Activated B cell treated with CpG ODN at 0.5 μM for 24 hours (primary cell): ENCODE results near the gene SUCLG1. TPM values are rescaled to one million over a fixed set of nuclear protein-coding genes. Genes with fewer than 3 reads are reported as not detected.

Source experiments
- ATAC-seq: fragments of 200-7000 bp; cut with Tn5 transposase; one replicate; pipeline ENCODE4 v1.10.0; 2021; ENCODE audit warnings: low read depth, mild to moderate bottlenecking, moderate library complexity
- CTCF ChIA-PET: fragments of 350-600 bp; sonication (Branson Sonifier 250); formaldehyde crosslinking; loops from one replicate; lab custom pipeline; 2021; ENCODE audit warnings: antibody characterized with exemption; lab: Charles Lee
- POLR2A ChIA-PET: fragments of 350-600 bp; sonication (Branson Sonifier 250); formaldehyde crosslinking; loops from one replicate; lab custom pipeline; 2021; ENCODE audit warnings: antibody characterized with exemption; lab: Charles Lee
- DNase-seq: peaks from one replicate; pipeline ENCODE4 v3.0.0; 2022
- H3K27ac Mint-ChIP-seq: one replicate; pipeline ENCODE4 v1.8.0; 2020; ENCODE audit warnings: mixed read lengths
- H3K27me3 Mint-ChIP-seq: one replicate; pipeline ENCODE4 v1.8.0; 2021; ENCODE audit warnings: mixed read lengths
- H3K36me3 Mint-ChIP-seq: one replicate; pipeline ENCODE4 v1.8.0; 2021; ENCODE audit warnings: low read depth, mixed read lengths
- H3K4me1 Mint-ChIP-seq: one replicate; pipeline ENCODE4 v1.8.0; 2021; ENCODE audit warnings: mixed read lengths
- H3K4me3 Mint-ChIP-seq: one replicate; pipeline ENCODE4 v1.8.0; 2020; ENCODE audit warnings: mild to moderate bottlenecking, mixed read lengths
- H3K9me3 Mint-ChIP-seq: one replicate; pipeline ENCODE4 v1.8.0; 2020; ENCODE audit warnings: mixed read lengths
- intact Hi-C: fragments of 100-400 bp; cut with micrococcal nuclease; formaldehyde crosslinking; loops from one replicate; pipeline ENCODE4 v1.15.1; 2024
- total RNA-seq: library from RNA; stranded (reverse); gene quantifications from 2 replicates; pipeline ENCODE4 v1.2.3, GENCODE V29; 2022
- TF ChIP-seq, protein P1 (sequence below): fragments of 200-600 bp; IDR thresholded peaks from one replicate; pipeline ENCODE4 v1.8.0; 2022; ENCODE audit warnings: antibody characterized with exemption, mild to moderate bottlenecking

SUCLG1 gene
- total RNA-seq, 1 donor from 2014 or later: 45.9 TPM

DNA sequence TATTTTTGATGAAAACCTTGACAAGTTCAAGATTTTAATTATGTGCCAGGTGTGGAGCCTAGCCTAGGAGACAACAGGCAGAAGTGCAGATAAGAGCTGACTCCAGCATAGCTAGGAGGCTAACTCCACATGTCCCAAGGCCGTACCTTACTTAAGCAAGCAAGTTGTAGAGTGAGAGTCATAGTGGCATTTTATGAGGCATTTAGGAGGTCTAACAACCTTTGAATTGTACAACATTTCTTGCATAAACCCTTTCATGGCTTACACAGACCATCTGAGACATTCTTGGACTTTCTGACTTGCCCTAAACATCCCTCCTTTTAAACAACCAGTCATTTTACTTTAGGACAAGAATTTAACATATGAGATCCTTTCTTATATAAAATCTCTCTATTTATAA, 8.3 kb upstream of the SUCLG1 start:
- DNase-seq (no peak), ATAC-seq (no peak)
- CTCF ChIA-PET: no interaction called here
- TF ChIP-seq, protein P1, sequence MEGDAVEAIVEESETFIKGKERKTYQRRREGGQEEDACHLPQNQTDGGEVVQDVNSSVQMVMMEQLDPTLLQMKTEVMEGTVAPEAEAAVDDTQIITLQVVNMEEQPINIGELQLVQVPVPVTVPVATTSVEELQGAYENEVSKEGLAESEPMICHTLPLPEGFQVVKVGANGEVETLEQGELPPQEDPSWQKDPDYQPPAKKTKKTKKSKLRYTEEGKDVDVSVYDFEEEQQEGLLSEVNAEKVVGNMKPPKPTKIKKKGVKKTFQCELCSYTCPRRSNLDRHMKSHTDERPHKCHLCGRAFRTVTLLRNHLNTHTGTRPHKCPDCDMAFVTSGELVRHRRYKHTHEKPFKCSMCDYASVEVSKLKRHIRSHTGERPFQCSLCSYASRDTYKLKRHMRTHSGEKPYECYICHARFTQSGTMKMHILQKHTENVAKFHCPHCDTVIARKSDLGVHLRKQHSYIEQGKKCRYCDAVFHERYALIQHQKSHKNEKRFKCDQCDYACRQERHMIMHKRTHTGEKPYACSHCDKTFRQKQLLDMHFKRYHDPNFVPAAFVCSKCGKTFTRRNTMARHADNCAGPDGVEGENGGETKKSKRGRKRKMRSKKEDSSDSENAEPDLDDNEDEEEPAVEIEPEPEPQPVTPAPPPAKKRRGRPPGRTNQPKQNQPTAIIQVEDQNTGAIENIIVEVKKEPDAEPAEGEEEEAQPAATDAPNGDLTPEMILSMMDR: no peak
- Mint-ChIP-seq H3K27ac (no peak overlapping the region), H3K9me3 (peaks cover 7% of the 10 kb centered on the region), H3K4me1 (no peaks in the 10 kb centered on the region), H3K36me3 (peaks cover 7% of the 10 kb centered on the region), H3K4me3 (no peak overlapping the region), H3K27me3 (no peaks in the 10 kb centered on the region)
- POLR2A ChIA-PET: no interaction called here
- intact Hi-C loops: no loop called here

DNA sequence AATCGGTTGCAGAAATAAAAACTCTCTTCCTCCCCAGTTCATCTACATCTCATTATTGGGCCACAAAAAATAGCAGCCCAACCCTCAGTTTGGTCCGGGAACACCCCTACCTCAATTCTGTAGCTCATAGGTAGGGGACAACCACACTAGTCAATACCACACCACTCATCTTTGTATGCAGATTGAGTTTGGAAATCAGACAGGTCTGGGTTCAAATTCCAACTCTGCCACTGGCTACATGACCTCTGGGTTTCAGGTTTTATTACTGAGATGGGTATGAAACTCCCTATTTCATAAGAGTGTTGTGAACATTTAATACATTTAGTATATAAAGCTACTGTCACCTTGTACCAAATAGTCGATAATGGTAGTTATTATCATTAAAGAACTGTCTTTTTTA, 2.2 kb upstream of the SUCLG1 start:
- ATAC-seq (no peak), DNase-seq (no peak)
- peak overlapping the region; percentile 51 for H3K4me3 Mint-ChIP-seq
- H3K9me3 Mint-ChIP-seq: peaks cover 2% of the 10 kb centered on the region
- ChIA-PET POLR2A (interaction anchor here (1.0 kb wide), 1 partner anchor 402 kb away, joined by 3 read pairs; no protein-coding TSS in a partner anchor), CTCF (no interaction called here)
- H3K27ac Mint-ChIP-seq: no peak overlapping the region
- intact Hi-C loops: no loop called here
- no peaks in the 10 kb centered on the region for H3K27me3 Mint-ChIP-seq
- peaks cover 9% of the 10 kb centered on the region for H3K36me3 Mint-ChIP-seq
- TF ChIP-seq, protein P1: no peak
- H3K4me1 Mint-ChIP-seq: peaks cover 30% of the 10 kb centered on the region

DNA sequence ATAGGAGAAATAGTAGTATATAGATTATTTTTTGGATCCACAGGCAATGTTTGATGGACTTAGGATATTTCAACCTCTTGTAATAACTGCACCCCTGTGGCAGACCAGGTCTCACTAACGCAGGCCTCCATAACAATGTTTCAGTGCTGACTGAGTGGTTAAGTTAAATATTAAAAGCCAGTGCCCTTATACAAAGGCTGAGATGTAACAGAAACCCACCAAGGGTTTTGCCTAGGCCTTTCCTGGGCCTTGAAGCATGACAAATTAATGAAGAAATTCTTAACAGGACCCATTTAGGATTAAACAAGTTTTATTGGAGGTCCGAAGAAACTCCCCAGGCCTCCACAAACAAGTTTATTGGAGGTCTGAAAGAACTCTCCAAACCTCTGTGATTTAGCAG, 1.6 kb upstream of the SUCLG1 start:
- intact Hi-C loops: no loop called here
- Mint-ChIP-seq H3K4me1 (peaks cover 33% of the 10 kb centered on the region), H3K4me3 (no peak overlapping the region), H3K36me3 (peaks cover 9% of the 10 kb centered on the region), H3K27me3 (no peaks in the 10 kb centered on the region), H3K27ac (no peak overlapping the region), H3K9me3 (peaks cover 2% of the 10 kb centered on the region)
- no peak for ATAC-seq
- CTCF ChIA-PET: no interaction called here
- TF ChIP-seq, protein P1: no peak
- no peak for DNase-seq
- POLR2A ChIA-PET: no interaction called here

DNA sequence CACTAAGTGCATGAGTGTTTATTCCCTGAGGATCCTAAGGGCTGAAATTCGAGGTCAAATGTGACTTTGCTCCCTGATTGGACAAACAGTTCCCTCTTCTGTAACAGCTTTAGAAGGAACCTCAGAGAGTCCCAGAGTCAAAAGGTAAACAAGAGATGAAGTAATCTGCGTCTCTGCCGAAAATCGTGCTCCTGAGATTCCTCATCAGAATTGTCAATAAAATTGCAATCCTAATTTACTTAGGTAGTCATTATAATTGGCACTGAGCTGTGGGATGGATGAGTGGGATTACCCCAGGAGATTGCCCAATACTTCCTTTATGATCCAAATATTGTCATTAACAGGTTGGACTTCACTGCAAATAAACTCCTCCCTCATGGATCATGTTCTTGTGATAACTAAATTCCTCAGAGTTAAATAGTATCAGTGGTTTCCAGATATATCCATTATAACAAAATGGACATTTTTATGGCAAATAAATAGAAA, 907 bp upstream of the SUCLG1 start:
- Mint-ChIP-seq H3K4me3 (peak overlapping the region; percentile 93), H3K36me3 (peaks cover 9% of the 10 kb centered on the region), H3K27me3 (no peaks in the 10 kb centered on the region), H3K9me3 (no peaks in the 10 kb centered on the region), H3K27ac (peak overlapping the region; percentile 98), H3K4me1 (peaks cover 33% of the 10 kb centered on the region)
- DNase-seq (no peak), ATAC-seq (no peak)
- ChIA-PET CTCF (interaction anchor here (1.2 kb wide), 1 partner anchor 466 kb away, joined by 5 read pairs; no protein-coding TSS in a partner anchor), POLR2A (interaction anchor here (0.8 to 1.6 kb wide), 2 partner anchors 446 to 480 kb away, joined by 3 to 7 read pairs; partner anchors contain the start of gene TMSB10)
- intact Hi-C loops: loop anchor here (1.0 to 2.0 kb wide), 3 partner anchors 57 to 959 kb away; partner anchors contain the start of genes DNAH6, SH2D6 and TGOLN2
- TF ChIP-seq, protein P1: no peak

DNA sequence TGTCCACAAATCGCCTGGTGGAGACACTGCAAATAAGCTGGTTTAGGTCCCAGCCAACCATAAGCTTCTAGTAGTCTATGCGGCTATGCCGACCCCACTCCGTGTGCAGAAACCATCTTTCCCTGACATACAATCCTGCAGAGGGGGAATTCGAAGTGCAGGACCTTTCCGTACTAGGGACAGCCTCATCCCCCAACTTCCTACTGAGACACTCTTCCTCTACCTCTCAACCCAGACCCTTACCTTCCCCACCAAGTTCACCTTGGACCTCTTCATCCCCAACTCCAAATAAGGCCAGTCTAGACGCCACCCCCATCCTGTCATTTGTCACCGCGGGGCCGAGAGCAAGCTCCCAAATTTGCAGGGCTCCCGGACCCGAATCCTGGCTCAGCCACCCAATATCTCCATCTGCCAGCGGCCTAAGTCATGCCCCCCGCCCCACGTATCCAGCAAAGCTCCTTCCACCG, 496 bp downstream of the SUCLG1 start:
- POLR2A ChIA-PET: interaction anchor here (1.6 kb wide), 1 partner anchor 448 kb away, joined by 7 read pairs; the partner anchor contains the start of gene TMSB10
- intact Hi-C loops: loop anchor here (1.0 to 2.0 kb wide), 3 partner anchors 58 to 960 kb away; partner anchors contain the start of genes DNAH6, SH2D6 and TGOLN2

More for the DNA sequence above, 496 bp downstream of the SUCLG1 start:
- TF ChIP-seq, protein P1: no peak
- H3K4me3 Mint-ChIP-seq: peak overlapping the region; percentile 93
- no peaks in the 10 kb centered on the region for H3K27me3 Mint-ChIP-seq
- H3K9me3 Mint-ChIP-seq: no peaks in the 10 kb centered on the region
- peaks cover 9% of the 10 kb centered on the region for H3K36me3 Mint-ChIP-seq
- CTCF ChIA-PET: interaction anchor here (0.5 to 1.2 kb wide), 2 partner anchors 467 to 519 kb away, joined by 5 read pairs; no protein-coding TSS in a partner anchor
- peak; percentile 11 for ATAC-seq
- H3K27ac Mint-ChIP-seq: peak overlapping the region; percentile 98
- no peak for DNase-seq
- H3K4me1 Mint-ChIP-seq: peaks cover 35% of the 10 kb centered on the region
